ENCODE measurements around the gene COPS3.

GRCh38 chr17:17205368-17206123 is 75.5 kb downstream of the COPS3 start:
- no peak for TF ChIP-seq EZH2 (IDR thresholded peaks at IDR 0.05; ENCODE audit: low read length, missing control alignments)
- no peak for TF ChIP-seq CTCF (conservative IDR thresholded peaks at IDR 0.05 in 1 of 2, IDR thresholded peaks at IDR 0.05 in 1 of 2; ENCODE audit: low read depth in 1 of 2, low read length in 2 of 2)

All from fibroblast of lung (primary cell).